Pancreas (tissue), 10 donors: ENCODE data around the gene GPR161. TPM values are rescaled to one million over a fixed set of nuclear protein-coding genes. Genes with fewer than 3 reads are reported as not detected.
"Not testable (repeated sequence)": the region's sequence is repeated elsewhere in the genome, so short reads cannot be mapped to it uniquely, and the experiment has no call there.

Experiments
- ATAC-seq, 4 donors: fragments of 200-7000 bp; cut with Tn5 transposase; one replicate each; pipeline versions ENCODE4 v1.8.0 to v1.9.1; 2020; ENCODE audit warnings: mild to moderate bottlenecking in 4 of 4, moderate library complexity in 4 of 4
- DNase-seq, 6 donors: peaks; one replicate each; pipeline ENCODE4 v3.0.0-alpha.2; 2020
- FAIRE-seq: peaks from 2 replicates; lab custom pipeline; 2012; peaks lifted over from hg19 to GRCh38; lab: Jason Lieb, UNC
- H3K27ac ChIP-seq, 4 donors: fragments of 200-600 bp; sonication (generic); 1 replicate in 3 of 4; 2 replicates in 1 of 4; pipeline versions ENCODE4 v1.5.0 to v1.8.0; 2020
- H3K27me3 ChIP-seq, 4 donors: fragments of 200-600 bp; one replicate each; pipeline ENCODE4 v1.8.0; 2021
- H3K36me3 ChIP-seq, 3 donors: fragments of 200-600 bp; sonication (generic) in 1 of 3; one replicate each; pipeline versions ENCODE4 v1.5.0 to v1.8.0; 2020 to 2021
- H3K4me1 ChIP-seq, 3 donors: fragments of 200-600 bp; one replicate each; pipeline ENCODE4 v1.8.0; 2021
- H3K4me3 ChIP-seq, 4 donors: fragments of 200-600 bp; sonication (generic) in 2 of 4; one replicate each; pipeline versions ENCODE4 v1.5.0 to v1.8.0; 2020 to 2021
- H3K9me3 ChIP-seq, 4 donors: fragments of 200-600 bp; one replicate each; pipeline ENCODE4 v1.8.0; 2021
- CTCF ChIP-seq, 4 donors: fragments of 200-600 bp; sonication (generic) in 3 of 4; IDR thresholded peaks; one replicate each; pipeline versions ENCODE4 v1.5.0 to v1.8.0; 2021; ENCODE audit warnings: antibody characterized with exemption in 4 of 4
- WGBS, 2 donors: extraction: QIAGEN DNeasy Blood & Tissue Kit; methylation state at CpG; one replicate each; pipeline ENCODE4 v1.1.7; 2013; 5-methylcytosine and 5-hydroxymethylcytosine counted together
- intact Hi-C, 3 donors: fragments of 100-400 bp; cut with DNase I; formaldehyde crosslinking; loops; one replicate each; pipeline versions ENCODE4 v1.11.1 to v1.14.2; 2022
- polyA plus RNA-seq, 2 donors: library from polyadenylated mRNA; stranded (reverse); fragments of 200-250 nt; gene quantifications; one replicate each; pipeline ENCODE4 v1.2.3, GENCODE V29; 2013
- total RNA-seq, 6 donors: library from RNA; stranded (reverse); fragmentation: NEBNext Ultra II Directional in 4 of 6; extraction: Animal tissue kit (Norgen Biotek cat#: 25700) in 4 of 6; gene quantifications; one replicate each; pipeline versions ENCODE4 v1.2.1 to v1.2.4, GENCODE V29; 2021 to 2023
- donor health status: healthy with polysubstance abuse.
- donor health status: DM: no; HTN: no; CAD: no; lungs with moderate emphysema.
- donor health status: DM: no; HTN: no; CAD: no.
- donor health status: control.
- donor health status: control.
- donor health status: Bipolar disorder and iron deficiency.
- donor health status: DM: yes; HTN: yes; CAD: no.
- donor health status: DM: no; HTN: no; CAD: no.
- donor health status: DM: no; HTN: no; CAD: no.
- donor health status: DM: yes; HTN: yes; CAD: no.

Gene GPR161
- total and polyA plus RNA-seq, 8 donors, result 2.5 to 9.7 (median 9.0) TPM

DNA sequence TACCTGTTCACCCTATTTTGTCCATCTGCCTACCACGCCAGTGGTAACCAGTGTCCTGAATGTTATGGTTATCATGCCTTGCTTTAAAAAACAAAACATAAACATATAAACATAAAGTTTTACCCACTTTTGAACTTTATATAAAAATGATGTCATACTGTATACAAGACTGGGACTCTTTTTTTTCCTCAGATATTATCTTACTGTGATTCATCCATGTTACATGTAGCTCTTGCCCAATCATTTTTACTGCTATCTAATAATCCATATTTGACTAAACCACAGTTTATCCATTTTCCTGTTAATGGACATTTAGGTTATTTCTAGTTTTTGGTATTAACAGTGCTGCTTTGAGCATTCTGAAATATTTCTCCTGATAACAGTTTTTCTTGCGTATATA, 78.8 kb downstream of the GPR161 start:
- ATAC-seq, result no peak
- no peaks in the 10 kb centered on the region for H3K27me3 ChIP-seq
- no peaks in the 10 kb centered on the region for H3K9me3 ChIP-seq
- H3K4me3 ChIP-seq, result no peak overlapping the region
- intact Hi-C loops, result no loop called here
- H3K27ac ChIP-seq, result no peak overlapping the region
- TF ChIP-seq CTCF (IDR thresholded peaks at IDR 0.05), result no peak
- H3K36me3 ChIP-seq, result peaks cover 0 to 7% (median 0%) of the 10 kb centered on the region in 3 donors
- no peak for FAIRE-seq
- WGBS, 2 donors, result 96 to 100% methylated on average over 2 of the region's 2 CpGs
- no peaks in the 10 kb centered on the region for H3K4me1 ChIP-seq
- DNase-seq, result no peak

- no peak for ATAC-seq
- Histone ChIP-seq H3K36me3 (peaks cover 0 to 7% (median 0%) of the 10 kb centered on the region in 3 donors), H3K27me3 (no peaks in the 10 kb centered on the region), H3K4me3 (no peak overlapping the region), H3K4me1 (no peaks in the 10 kb centered on the region), H3K9me3 (no peaks in the 10 kb centered on the region), H3K27ac (no peak overlapping the region)
- 92 to 93% methylated on average over 1 of the region's 1 CpG for WGBS, 2 donors
- no peak for FAIRE-seq
- no peak for DNase-seq
- intact Hi-C loops, result no loop called here
- TF ChIP-seq CTCF (IDR thresholded peaks at IDR 0.05), result no peak
Observed at GRCh38 chr1:168057355-168057754, 79.4 kb downstream of the GPR161 start.

GRCh38 chr1:168056152-168056551, 80.6 kb downstream of the GPR161 start:
- H3K4me1 ChIP-seq, FAIRE-seq, H3K36me3 ChIP-seq, H3K27me3 ChIP-seq, H3K4me3 ChIP-seq, DNase-seq, H3K27ac ChIP-seq, intact Hi-C loops, H3K9me3 ChIP-seq: not testable (repeated sequence)
- 73 to 77% methylated on average over 23 to 32 of the region's 35 CpGs for WGBS, 2 donors
- ATAC-seq, result peak in 2 of 4 donors; percentile 64 to 65

GRCh38 chr1:168054117-168054516, 82.6 kb downstream of the GPR161 start:
- no peak for TF ChIP-seq CTCF (IDR thresholded peaks at IDR 0.05)
- no peaks in the 10 kb centered on the region for H3K36me3 ChIP-seq
- FAIRE-seq (no peak), DNase-seq (no peak), ATAC-seq (peak in 2 of 4 donors; percentile 41 to 57)
- no peaks in the 10 kb centered on the region for H3K27me3 ChIP-seq
- no peaks in the 10 kb centered on the region for H3K9me3 ChIP-seq
- no peaks in the 10 kb centered on the region for H3K4me1 ChIP-seq
- H3K27ac ChIP-seq, result no peak overlapping the region
- H3K4me3 ChIP-seq, result no peak overlapping the region
- WGBS, 2 donors, result 86 to 88% methylated on average over 3 of the region's 3 CpGs
- intact Hi-C loops, result no loop called here

- no peaks in the 10 kb centered on the region for H3K36me3 ChIP-seq
- no peaks in the 10 kb centered on the region for H3K4me1 ChIP-seq
- no peaks in the 10 kb centered on the region for H3K9me3 ChIP-seq
- H3K4me3 ChIP-seq, result no peak overlapping the region
- TF ChIP-seq CTCF (IDR thresholded peaks at IDR 0.05), result no peak
- no peak for DNase-seq
- FAIRE-seq, result no peak
- intact Hi-C loops, result no loop called here
- no peak overlapping the region for H3K27ac ChIP-seq
- 85 to 89% methylated on average over 2 of the region's 2 CpGs for WGBS, 2 donors
- ATAC-seq, result no peak
- H3K27me3 ChIP-seq, result no peaks in the 10 kb centered on the region
Observed at GRCh38 chr1:168053681-168054080, 83.0 kb downstream of the GPR161 start.
